Measurements from ENCODE around the gene MAZ.

MAZ gene

DNA sequence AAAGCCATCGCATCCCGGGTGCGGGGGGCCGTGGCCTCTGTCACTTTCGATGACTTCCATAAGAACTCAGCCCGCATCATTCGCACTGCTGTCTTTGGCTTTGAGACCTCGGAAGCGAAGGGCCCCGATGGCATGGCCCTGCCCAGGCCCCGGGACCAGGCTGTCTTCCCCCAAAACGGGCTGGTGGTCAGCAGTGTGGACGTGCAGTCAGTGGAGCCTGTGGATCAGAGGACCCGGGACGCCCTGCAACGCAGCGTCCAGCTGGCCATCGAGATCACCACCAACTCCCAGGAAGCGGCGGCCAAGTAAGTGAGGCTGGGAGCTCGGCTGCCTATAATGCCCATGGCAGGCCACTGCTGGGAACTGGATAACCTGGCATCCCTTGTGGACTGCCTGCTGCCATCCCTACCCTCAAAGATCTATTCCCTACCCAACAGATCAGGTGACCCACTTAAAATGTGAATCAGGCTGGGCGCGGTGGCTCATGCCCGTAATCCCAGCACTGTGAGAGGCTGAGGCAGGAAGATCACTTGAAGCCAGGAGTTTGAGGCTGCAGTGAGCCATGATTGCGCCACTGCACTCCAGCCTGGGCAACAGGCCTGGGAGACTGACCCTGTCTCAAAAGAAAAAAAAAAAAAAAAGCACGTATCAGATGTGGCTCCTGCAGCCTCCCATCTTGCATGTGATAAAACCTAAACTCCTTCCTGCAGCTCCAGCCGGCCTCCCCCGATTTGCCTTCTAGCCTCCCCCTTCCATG, 38.4 kb downstream of the MAZ start:
- TF ChIP-seq, protein P1, sequence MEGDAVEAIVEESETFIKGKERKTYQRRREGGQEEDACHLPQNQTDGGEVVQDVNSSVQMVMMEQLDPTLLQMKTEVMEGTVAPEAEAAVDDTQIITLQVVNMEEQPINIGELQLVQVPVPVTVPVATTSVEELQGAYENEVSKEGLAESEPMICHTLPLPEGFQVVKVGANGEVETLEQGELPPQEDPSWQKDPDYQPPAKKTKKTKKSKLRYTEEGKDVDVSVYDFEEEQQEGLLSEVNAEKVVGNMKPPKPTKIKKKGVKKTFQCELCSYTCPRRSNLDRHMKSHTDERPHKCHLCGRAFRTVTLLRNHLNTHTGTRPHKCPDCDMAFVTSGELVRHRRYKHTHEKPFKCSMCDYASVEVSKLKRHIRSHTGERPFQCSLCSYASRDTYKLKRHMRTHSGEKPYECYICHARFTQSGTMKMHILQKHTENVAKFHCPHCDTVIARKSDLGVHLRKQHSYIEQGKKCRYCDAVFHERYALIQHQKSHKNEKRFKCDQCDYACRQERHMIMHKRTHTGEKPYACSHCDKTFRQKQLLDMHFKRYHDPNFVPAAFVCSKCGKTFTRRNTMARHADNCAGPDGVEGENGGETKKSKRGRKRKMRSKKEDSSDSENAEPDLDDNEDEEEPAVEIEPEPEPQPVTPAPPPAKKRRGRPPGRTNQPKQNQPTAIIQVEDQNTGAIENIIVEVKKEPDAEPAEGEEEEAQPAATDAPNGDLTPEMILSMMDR (IDR thresholded peaks at IDR 0.05) = no peak
- no peak for TF ChIP-seq ZFX (IDR thresholded peaks at IDR 0.05; ENCODE audit: borderline replicate concordance)
- no peak overlapping the region for H3K27ac ChIP-seq

DNA sequence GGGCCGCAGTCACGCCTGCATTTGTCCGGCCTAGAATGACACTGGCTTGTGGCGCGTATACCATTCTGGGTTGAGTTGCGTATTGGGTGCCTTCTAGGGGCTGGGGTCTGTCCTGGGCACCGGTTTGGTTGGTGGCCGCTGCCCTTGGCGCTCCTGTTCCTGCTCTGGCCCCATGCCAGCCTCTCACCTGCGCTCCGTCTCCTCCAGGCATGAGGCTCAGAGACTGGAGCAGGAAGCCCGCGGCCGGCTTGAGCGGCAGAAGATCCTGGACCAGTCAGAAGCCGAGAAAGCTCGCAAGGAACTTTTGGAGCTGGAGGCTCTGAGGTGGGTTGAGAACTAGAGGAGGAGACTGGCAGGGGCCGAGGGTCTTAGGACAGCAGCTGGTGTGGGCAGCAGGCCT, 39.3 kb downstream of the MAZ start:
- H3K27ac ChIP-seq = no peak overlapping the region
- TF ChIP-seq, protein P1 (IDR thresholded peaks at IDR 0.05) = no peak
- TF ChIP-seq ZFX (IDR thresholded peaks at IDR 0.05; ENCODE audit: borderline replicate concordance) = no peak

DNA sequence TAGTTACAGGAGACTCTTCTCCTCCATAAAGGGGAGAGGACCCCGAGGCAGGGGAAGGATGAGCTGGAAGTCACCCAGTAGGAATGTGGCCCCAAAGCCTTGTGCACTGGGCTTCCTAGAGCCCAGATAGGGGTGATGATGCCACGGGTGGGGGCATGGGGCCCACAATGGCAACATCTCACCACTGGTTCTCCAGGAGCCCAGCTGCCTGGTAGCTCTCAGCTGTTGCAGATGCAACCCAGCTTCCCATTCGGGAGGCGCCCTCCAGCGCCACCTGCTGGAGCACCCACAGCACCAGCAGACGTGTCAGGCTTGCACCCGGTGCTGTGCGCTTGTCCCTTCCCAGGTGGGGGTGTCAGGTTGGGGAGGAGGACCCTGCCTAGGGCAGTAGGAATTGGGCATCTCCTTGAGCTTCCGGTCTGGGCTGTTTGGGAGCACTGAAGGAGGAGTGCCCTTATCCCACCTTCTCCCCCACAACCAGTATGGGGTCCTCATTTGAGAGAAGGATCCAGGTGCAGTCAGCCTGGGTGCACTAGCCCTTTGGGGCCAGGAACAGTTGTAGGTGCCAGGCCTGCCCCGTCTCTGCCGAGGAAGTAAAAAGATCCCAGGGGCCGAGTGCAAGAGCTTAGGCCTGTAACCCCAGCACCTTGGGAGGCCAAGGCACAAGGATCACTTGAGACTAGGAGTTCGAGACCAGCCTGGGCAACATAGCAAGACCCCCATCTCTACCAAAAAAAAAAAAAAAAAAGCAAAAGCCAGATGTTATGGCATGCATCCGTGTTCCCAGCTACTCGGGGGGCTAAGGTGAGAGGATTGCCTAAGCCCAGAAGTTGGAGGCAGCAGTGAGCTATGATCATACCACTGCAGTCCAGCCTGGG, 42.3 kb downstream of the MAZ start:
- no peak overlapping the region for H3K27ac ChIP-seq
- TF ChIP-seq ZFX (IDR thresholded peaks at IDR 0.05; ENCODE audit: borderline replicate concordance) = no peak
- TF ChIP-seq, protein P1 (IDR thresholded peaks at IDR 0.05) = peak; percentile 96

DNA sequence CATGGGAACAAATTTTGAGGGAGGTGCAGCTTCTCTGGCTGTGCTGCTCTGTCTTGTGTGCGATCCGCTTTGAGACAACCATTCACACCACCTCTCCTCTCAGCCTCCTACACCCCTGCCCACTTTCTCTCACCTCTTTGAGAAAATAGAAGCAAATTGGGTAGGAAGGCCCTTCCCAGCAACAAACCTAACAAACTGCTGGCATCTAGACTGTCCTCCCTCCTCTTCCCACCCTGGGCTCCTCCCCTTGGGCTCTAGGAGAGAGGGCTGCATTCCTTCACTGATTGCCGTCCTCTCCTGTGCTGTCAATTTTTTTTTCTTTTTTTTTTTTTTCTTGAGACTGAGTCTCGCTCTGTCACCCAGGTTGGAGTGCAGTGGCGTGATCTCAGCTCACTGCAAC, 43.2 kb downstream of the MAZ start:
- H3K27ac ChIP-seq = no peak overlapping the region
- TF ChIP-seq ZFX (IDR thresholded peaks at IDR 0.05; ENCODE audit: borderline replicate concordance) = no peak
- TF ChIP-seq, protein P1 (IDR thresholded peaks at IDR 0.05) = no peak

DNA sequence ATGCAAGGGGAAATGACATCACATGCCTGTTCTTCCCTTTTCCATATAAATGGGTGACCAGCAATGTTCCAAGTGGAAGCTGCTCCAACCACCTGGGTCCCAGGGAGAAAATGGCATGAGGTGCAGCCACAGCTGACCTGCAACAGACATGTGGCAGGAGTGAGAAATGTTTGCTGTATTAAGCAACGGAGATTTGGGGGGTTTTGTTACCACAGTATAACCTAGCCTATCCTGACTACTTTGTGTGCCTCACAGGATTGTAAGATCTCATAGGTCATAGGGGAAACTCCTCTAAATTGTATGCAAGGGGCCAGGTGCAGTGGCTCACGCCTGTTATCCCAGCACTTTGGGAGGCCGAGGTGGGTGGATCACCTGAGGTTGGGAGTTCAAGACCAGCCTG, 44.7 kb downstream of the MAZ start:
- H3K27ac ChIP-seq = no peak overlapping the region
- TF ChIP-seq, protein P1 (IDR thresholded peaks at IDR 0.05) = no peak
- TF ChIP-seq ZFX (IDR thresholded peaks at IDR 0.05; ENCODE audit: borderline replicate concordance) = no peak

DNA sequence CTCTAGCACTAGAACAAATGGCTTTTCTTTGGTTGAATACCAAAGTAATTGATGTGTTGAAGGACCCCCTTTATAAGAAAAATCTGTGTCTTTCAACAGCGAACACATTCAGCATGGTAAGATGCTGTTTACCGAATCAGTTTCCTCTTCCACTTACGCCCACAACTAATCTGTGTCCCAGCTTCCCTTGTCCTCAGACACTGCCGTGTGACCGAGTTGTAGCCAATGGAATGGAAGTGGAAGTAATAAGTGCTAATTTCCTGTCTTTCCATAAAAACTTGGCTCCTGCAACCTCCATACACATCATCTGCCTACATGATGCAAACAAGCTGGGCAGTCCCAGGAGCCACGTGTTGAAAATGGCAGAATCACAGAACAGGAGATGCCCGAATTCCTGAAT, 46.3 kb downstream of the MAZ start:
- no peak overlapping the region for H3K27ac ChIP-seq
- TF ChIP-seq, protein P1 (IDR thresholded peaks at IDR 0.05) = no peak
- no peak for TF ChIP-seq ZFX (IDR thresholded peaks at IDR 0.05; ENCODE audit: borderline replicate concordance)

All from 22Rv1 (cell line).